ENCODE results near the gene SH3PXD2B. TPM values are rescaled to one million over a fixed set of nuclear protein-coding genes. Genes with fewer than 3 reads are reported as not detected.

SH3PXD2B gene
- total RNA-seq, 2 experiments from 2014 or later, result 0.60 to 0.95 TPM

DNA sequence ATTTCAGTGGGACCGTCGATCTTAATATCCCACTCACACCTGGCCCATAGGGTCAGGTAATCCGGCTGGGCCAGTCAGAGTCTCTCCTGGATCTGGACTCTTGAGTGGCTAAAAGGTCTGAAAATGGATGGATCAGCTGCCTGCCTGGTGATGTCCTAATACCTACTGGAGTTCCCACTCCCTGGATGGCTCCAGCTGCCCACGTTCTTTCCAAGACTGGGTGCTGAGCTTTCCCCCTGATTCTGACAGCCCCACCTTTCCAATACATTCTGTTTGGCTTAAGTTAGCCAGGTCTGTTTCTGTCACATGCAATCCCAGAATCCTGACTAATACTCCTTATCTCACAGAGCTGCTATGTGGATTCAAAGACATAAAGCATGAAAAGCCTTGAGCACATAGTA is 10.2 kb downstream of the SH3PXD2B start:
- Mint-ChIP-seq H3K27ac (no peak overlapping the region), H3K36me3 (ENCODE audit: low read depth) (no peaks in the 10 kb centered on the region), H3K27me3 (peaks cover 3% of the 10 kb centered on the region), H3K4me1 (ENCODE audit: low read depth) (no peaks in the 10 kb centered on the region), H3K9me3 (no peaks in the 10 kb centered on the region), H3K4me3 (no peak overlapping the region)
- POLR2A ChIA-PET, result no interaction called here
- CTCF ChIA-PET, result no interaction called here
- TF ChIP-seq, protein P1, sequence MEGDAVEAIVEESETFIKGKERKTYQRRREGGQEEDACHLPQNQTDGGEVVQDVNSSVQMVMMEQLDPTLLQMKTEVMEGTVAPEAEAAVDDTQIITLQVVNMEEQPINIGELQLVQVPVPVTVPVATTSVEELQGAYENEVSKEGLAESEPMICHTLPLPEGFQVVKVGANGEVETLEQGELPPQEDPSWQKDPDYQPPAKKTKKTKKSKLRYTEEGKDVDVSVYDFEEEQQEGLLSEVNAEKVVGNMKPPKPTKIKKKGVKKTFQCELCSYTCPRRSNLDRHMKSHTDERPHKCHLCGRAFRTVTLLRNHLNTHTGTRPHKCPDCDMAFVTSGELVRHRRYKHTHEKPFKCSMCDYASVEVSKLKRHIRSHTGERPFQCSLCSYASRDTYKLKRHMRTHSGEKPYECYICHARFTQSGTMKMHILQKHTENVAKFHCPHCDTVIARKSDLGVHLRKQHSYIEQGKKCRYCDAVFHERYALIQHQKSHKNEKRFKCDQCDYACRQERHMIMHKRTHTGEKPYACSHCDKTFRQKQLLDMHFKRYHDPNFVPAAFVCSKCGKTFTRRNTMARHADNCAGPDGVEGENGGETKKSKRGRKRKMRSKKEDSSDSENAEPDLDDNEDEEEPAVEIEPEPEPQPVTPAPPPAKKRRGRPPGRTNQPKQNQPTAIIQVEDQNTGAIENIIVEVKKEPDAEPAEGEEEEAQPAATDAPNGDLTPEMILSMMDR (IDR thresholded peaks at IDR 0.05), result no peak
- ATAC-seq (ENCODE audit: poor library complexity) (no peak), DNase-seq (no peak)
- intact Hi-C loops (cut with DNase I, micrococcal nuclease), result no loop called here
- H3K4me1 ChIP-seq (ENCODE audit: insufficient read depth, low read length), result peaks cover 4% of the 10 kb centered on the region
- H3K4me3 ChIP-seq (ENCODE audit: low read length), result no peak overlapping the region
- H3K9me3 ChIP-seq (ENCODE audit: control insufficient read depth in 1 of 2, insufficient read depth in 1 of 2, low read length in 2 of 2), result peaks cover 0 to 5% of the 10 kb centered on the region in 2 experiments
- peaks cover 2 to 5% of the 10 kb centered on the region in 2 experiments for H3K27me3 ChIP-seq (ENCODE audit: control insufficient read depth in 1 of 2, insufficient read depth in 2 of 2, low read length in 2 of 2)
- H3K27ac ChIP-seq (ENCODE audit: low read depth in 1 of 2, low read length in 2 of 2), result no peak overlapping the region
- H3K36me3 ChIP-seq (ENCODE audit: insufficient read depth, low read length), result no peaks in the 10 kb centered on the region

DNA sequence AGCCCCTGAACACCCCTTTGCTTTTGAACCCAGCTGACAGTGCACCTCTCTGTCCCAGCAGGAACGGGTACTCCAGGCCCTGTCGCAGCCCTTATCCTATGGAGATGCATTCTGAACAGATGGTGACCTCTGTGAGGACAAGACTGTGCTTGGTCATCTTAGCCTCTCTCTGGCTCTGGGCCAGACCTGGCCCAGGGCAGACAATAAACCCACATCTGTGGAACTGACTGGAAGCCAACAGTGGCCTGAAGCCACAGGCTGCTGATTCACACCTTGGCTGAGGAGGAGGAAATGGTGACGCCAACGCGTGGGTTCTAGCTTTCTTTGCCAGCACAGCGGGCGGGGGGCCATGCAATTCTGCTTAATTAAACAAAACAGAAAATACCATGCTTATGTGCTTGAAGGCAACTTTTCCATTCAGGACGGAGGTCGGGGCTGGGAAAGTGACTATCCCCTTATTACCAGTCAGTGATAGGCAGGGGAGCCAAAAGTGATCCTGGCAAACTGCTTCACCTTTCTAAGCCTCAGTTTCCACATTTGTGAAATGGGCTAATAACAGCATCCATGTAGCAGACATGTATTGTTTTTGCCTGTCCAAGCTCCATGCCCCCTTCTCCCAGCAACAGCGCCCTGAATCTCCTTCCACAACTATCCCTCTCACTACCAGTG is 10.8 kb downstream of the SH3PXD2B start:
- H3K27me3 ChIP-seq (ENCODE audit: control insufficient read depth in 1 of 2, insufficient read depth in 2 of 2, low read length in 2 of 2), result peaks cover 2 to 5% of the 10 kb centered on the region in 2 experiments
- H3K27me3 Mint-ChIP-seq, result peaks cover 3% of the 10 kb centered on the region
- DNase-seq (peak in 1 of 14 experiments; percentile 45), ATAC-seq (ENCODE audit: poor library complexity) (no peak)
- POLR2A ChIA-PET, result no interaction called here
- H3K9me3 ChIP-seq (ENCODE audit: control insufficient read depth in 1 of 2, insufficient read depth in 1 of 2, low read length in 2 of 2), result peaks cover 0 to 5% of the 10 kb centered on the region in 2 experiments
- intact Hi-C loops (cut with DNase I, micrococcal nuclease), result no loop called here
- peaks cover 4% of the 10 kb centered on the region for H3K4me1 ChIP-seq (ENCODE audit: insufficient read depth, low read length)
- CTCF ChIA-PET, result no interaction called here
- no peaks in the 10 kb centered on the region for H3K4me1 Mint-ChIP-seq (ENCODE audit: low read depth)
- H3K9me3 Mint-ChIP-seq, result no peaks in the 10 kb centered on the region
- TF ChIP-seq, protein P1 (IDR thresholded peaks at IDR 0.05), result no peak
- no peak overlapping the region for H3K27ac Mint-ChIP-seq
- no peaks in the 10 kb centered on the region for H3K36me3 ChIP-seq (ENCODE audit: insufficient read depth, low read length)
- H3K27ac ChIP-seq (ENCODE audit: low read depth in 1 of 2, low read length in 2 of 2), result no peak overlapping the region
- no peak overlapping the region for H3K4me3 ChIP-seq (ENCODE audit: low read length)
- H3K36me3 Mint-ChIP-seq (ENCODE audit: low read depth), result no peaks in the 10 kb centered on the region
- no peak overlapping the region for H3K4me3 Mint-ChIP-seq

DNA sequence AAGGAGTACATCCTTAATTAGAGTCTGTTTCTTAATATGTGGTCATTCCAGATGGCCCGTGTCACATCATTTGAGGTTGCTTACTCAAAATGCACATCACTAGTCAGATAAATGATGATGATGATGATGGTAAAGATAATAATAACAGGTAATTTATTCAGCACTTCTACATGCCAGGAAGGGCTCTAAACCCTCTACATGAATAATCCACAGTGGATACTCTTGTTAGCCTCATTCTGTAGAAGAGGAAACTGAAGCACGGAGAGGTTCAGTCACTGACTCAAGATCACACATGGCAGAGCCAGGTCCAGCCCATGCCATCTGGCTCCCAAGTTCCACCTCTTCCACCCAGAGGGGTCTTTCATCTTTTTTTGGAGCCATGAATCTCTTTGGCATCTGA is 11.7 kb downstream of the SH3PXD2B start:
- DNase-seq (no peak), ATAC-seq (ENCODE audit: poor library complexity) (no peak)
- Mint-ChIP-seq H3K27me3 (peaks cover 3% of the 10 kb centered on the region), H3K4me1 (ENCODE audit: low read depth) (no peaks in the 10 kb centered on the region), H3K36me3 (ENCODE audit: low read depth) (no peaks in the 10 kb centered on the region), H3K9me3 (no peaks in the 10 kb centered on the region), H3K27ac (no peak overlapping the region), H3K4me3 (no peak overlapping the region)
- TF ChIP-seq, protein P1 (IDR thresholded peaks at IDR 0.05), result no peak
- Histone ChIP-seq H3K4me1 (ENCODE audit: insufficient read depth, low read length) (peaks cover 4% of the 10 kb centered on the region), H3K9me3 (ENCODE audit: control insufficient read depth in 1 of 2, insufficient read depth in 1 of 2, low read length in 2 of 2) (peaks cover 0 to 5% of the 10 kb centered on the region in 2 experiments), H3K4me3 (ENCODE audit: low read length) (no peak overlapping the region), H3K27ac (ENCODE audit: low read depth in 1 of 2, low read length in 2 of 2) (no peak overlapping the region), H3K36me3 (ENCODE audit: insufficient read depth, low read length) (no peaks in the 10 kb centered on the region), H3K27me3 (ENCODE audit: control insufficient read depth in 1 of 2, insufficient read depth in 2 of 2, low read length in 2 of 2) (peaks cover 2 to 5% of the 10 kb centered on the region in 2 experiments)
- CTCF ChIA-PET, result no interaction called here
- POLR2A ChIA-PET, result no interaction called here
- intact Hi-C loops (cut with DNase I, micrococcal nuclease), result no loop called here

Measured in CD4-positive, alpha-beta T cell (primary cell).